NK-92 (cell line): ENCODE measurements around the gene SETD1A.

Experiments used
- DNase-seq: peaks from one replicate; lab custom pipeline; 2025; ENCODE audit not compliant: unreplicated experiment; lab: John Stamatoyannopoulos, UW

The SETD1A gene

GRCh38 chr16:30953111-30953510 lies 4.4 kb upstream of the SETD1A start:
- no peak for DNase-seq

DNA sequence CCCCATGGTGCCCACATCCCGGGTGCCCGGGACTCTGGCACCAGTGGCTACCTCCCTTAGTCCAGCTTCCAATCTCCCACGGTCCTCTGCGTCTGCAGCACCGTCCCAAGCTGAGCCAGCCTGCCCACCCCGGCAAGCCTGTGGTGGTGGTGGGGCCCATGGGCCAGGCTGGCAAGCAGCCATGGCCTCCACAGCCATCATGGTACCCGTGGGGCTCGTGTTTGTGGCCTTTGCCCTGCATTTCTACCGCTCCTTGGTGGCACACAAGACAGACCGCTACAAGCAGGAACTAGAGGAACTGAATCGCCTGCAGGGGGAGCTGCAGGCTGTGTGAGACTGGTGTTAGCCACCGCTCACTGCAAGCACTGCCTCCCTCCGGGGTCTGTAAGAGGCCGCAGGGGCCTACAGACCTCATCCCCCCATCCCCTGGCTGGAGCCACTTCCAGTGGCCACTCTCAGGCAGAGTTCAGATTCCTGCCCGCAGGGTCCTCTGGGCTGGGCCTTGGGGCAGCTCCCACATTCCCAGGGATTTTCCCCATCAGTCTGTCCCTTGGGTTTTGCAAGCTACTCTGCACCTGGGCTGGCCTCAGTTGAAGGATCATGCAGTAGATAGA lies 3.9 kb upstream of the SETD1A start:
- DNase-seq: no peak

DNA sequence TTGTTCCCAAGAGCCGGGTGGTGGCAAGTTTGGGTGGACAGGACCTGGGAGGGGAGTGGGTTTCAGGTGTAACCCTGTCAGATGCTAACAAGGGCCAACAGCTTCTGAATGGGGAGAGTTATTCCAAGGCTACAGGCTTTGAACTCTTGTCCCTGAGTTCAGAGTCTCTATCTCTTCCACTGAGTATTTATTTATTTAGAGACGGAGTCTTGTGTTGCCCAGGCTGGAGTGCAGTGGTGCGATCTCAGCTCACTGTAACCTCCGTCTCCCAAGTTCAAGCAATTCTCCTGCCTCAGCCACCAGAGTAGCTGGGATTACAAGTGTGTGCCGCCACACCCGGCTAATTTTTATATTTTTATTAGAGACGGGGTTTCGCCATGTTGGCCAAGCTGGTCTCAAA lies 2.6 kb upstream of the SETD1A start:
- no peak for DNase-seq

DNA sequence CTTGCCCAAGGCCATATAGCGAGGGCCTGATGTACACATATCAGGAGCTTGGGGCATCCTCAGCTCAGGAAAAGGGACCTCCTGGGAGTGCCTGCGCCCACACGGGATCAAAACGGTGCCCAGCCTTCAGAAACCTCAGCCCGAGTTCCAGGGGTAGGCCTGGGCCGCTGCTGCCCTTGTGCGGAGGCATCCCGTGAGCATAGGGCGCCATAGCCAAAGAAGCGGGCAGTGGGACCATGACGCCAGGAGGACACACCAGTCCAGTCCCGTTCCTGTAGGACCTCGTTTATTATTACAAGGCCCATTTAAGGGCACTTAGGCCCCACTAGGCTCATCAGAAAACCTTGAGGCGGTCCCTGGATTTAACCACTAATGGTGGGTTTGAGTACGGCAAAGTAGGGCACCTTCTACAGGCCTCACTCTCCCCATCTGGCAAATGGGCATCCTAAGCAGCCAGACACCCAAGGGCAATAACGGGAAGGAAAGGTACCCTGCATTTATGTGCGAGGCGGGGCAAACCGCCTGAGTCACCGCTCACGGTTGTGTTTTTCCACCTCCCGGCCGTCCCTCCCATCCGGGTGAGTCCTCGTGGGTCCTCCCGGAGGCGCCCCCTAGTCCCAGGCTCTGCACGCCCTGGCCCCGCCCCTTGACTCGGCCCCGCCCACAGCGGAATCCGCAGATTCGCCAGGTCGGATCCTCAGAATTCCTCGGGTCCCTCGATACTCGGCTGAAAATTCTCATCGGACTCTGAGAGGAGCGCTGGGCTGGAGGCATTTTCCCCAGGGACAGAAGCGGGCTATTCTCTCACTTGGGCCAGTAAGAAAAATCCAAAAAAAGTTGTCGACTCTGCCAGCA lies 726 bp upstream of the SETD1A start:
- peak; percentile 16 for DNase-seq

DNA sequence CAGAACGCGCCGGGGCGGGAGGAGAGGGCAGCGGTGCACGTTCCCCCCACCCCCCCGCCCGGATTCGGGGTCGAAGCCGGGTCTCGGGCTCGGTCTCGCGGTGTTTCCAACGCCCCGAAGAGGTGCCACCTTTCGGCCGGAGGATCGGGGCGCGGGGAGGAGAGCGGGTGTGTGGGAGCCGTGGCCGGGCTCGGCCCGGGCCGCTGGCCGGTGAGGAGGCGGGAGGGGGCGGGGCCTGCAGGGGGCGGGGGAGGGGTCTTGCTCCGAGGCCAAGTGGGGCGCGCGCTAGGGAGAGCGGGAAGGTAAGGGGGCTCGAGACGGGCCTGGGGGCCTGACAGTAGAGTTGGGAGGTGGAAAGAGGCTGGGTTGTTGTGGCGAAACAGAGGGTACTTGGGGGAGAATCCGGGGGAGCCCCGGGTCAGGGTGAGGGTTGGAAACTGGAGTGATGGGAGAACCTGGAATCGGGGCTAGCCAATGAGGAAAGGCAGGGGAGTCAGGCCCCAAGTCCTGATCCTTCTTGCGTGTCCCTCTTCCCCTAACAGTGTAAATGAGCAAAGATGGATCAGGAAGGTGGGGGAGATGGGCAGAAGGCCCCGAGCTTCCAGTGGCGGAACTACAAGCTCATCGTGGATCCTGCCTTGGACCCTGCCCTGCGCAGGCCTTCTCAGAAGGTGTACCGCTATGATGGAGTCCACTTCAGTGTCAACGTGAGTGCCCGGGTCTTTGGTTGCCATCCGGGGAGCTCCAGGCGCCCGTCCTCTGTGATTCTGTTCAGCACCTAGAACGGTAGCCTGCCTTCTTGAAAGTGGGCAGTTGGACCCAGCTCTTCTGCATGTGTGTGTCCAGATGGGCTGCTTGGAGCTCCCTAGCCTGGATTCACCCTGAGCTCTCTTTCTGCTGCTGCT lies 873 bp downstream of the SETD1A start:
- no peak for DNase-seq

GRCh38 chr16:30961384-30961783 lies 3.8 kb downstream of the SETD1A start:
- DNase-seq: no peak

DNA sequence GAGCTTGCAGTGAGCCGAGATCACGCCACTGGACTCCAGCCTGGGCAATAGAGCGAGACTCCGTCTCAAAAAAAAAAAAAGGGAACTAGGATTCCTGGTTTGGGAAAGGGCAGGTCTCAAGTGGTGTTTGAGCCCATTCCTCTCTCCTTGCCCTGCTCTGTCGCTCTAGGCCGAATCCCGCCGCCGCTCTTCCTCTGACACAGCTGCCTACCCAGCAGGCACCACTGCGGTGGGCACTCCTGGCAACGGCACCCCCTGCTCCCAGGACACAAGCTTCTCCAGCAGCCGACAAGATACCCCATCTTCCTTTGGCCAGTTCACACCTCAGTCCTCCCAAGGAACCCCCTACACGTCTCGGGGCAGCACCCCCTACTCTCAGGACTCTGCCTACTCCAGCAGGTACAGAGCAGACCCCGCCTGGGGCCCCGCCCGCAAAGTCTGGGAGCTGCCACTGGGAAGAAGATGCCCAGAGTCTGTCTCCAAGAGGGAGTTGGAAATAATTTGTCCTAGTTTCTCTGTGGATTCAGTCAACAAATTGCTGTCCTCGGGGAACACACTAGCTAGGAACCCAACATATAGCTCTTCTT lies 6.5 kb downstream of the SETD1A start:
- DNase-seq: no peak

DNA sequence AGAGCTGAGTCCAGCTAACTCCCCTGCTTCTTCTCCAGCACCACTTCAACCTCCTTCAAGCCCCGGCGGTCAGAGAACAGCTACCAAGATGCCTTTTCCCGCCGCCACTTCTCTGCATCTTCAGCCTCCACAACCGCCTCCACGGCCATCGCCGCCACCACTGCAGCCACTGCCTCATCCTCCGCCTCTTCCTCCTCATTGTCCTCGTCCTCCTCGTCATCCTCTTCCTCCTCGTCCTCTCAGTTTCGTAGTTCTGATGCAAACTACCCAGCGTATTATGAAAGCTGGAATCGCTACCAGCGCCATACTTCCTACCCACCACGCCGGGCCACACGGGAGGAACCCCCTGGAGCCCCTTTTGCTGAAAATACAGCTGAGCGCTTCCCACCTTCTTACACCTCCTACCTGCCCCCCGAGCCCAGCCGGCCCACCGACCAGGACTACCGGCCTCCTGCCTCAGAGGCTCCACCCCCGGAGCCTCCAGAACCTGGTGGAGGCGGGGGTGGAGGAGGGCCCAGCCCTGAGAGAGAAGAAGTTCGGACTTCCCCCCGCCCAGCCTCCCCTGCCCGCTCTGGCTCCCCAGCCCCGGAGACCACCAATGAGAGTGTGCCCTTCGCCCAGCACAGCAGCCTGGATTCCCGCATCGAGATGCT lies 7.1 kb downstream of the SETD1A start:
- no peak for DNase-seq

GRCh38 chr16:30965436-30965835 lies 7.9 kb downstream of the SETD1A start:
- no peak for DNase-seq

- no peak for DNase-seq
These were observed 8.6 kb downstream of the SETD1A start for GRCh38 chr16:30966033-30966619.

DNA sequence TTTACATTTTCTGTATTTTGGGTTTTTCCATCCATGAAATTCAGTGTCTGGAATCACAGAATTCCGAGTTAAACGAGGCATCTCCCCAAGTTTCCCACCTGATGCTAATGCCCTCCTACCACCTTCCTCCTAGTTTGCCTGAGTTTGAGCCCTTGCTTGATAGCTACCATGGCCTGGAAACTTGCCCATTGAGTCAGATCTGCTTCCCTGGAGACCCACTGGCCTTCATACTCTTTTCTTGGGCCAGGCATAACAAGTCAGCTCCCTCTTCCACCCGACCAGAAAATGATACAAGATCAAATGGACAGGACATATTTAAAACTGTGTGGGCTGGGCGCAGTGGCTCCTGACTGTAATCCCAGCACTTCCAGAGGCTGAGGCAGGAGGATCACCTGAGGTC lies 10.2 kb downstream of the SETD1A start:
- no peak for DNase-seq

GRCh38 chr16:30969246-30969842 lies 11.8 kb downstream of the SETD1A start:
- no peak for DNase-seq

DNA sequence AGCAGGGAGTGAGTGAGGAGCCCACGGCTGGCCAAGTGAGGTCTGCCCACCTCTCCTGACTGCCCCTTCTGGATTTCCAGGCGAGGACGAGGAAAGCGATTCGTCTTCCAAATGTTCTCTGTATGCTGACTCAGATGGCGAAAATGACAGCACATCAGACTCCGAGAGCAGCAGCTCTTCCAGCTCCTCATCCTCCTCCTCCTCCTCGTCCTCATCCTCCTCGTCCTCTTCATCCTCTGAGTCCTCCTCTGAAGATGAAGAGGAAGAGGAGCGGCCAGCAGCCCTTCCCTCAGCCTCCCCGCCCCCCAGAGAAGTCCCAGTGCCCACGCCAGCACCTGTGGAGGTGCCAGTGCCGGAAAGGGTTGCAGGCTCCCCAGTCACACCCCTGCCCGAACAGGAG lies 13.7 kb downstream of the SETD1A start:
- DNase-seq: no peak

GRCh38 chr16:30972872-30973271 lies 15.3 kb downstream of the SETD1A start:
- no peak for DNase-seq

- DNase-seq: no peak
These were observed 16.8 kb downstream of the SETD1A start for GRCh38 chr16:30974348-30974747.

GRCh38 chr16:30976486-30976885 lies 18.9 kb downstream of the SETD1A start:
- DNase-seq: no peak

DNA sequence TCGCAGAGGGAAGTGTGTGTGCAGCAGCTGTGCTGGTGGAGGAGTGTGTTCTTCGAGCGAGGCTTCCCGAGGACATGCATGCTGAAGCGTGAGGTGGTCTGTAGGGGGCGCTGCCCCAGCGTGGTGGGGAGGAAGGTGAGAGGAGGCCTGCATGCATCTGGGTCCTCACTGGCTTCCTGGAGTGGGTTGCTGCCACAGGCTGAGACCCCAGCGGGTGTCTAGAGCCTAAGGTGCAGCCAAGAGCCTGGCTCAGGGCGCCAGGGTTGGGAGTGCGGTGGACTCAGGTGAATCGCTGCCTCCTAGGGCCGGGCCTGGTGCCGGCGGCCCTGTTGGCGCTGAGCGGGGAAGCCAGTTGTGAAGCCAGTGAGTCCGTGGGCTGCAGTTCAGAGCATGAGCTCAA lies 19.9 kb downstream of the SETD1A start:
- DNase-seq: no peak

- no peak for DNase-seq
These were observed 21.8 kb downstream of the SETD1A start for GRCh38 chr16:30979170-30980022.

GRCh38 chr16:30980023-30980371 lies 22.4 kb downstream of the SETD1A start:
- DNase-seq: no peak
